HepG2 (cell line): ENCODE results near the gene PAXX. TPM values are rescaled to one million over a fixed set of nuclear protein-coding genes. Genes with fewer than 3 reads are reported as not detected.

Experiments used
- ATAC-seq: fragments of 200-7000 bp; cut with Tn5 transposase; 3 replicates; pipeline ENCODE4 v1.9.1; 2020; ENCODE audit warnings: mild to moderate bottlenecking, moderate library complexity
- BruUV-seq: library from RNA; stranded (reverse); fragments of 400-500 nt; replicated peaks from 2 replicates; lab custom pipeline; 2021; lab: Mats Ljungman, UMichigan
- CTCF ChIA-PET: fragments of 300-600 bp; formaldehyde crosslinking; extraction: SDS; loops from one replicate; lab custom pipeline; 2021; ENCODE audit warnings: low total read pairs, inconsistent platforms, low intra/inter-chr PET ratio; lab: Yijun Ruan, JAX
- POLR2A ChIA-PET: fragments of 350-600 bp; sonication (Branson Sonifier 250); formaldehyde crosslinking; loops from one replicate; lab custom pipeline; 2020; ENCODE audit warnings: antibody characterized with exemption, inconsistent platforms; lab: Yijun Ruan, JAX
- DNase-seq: peaks from one replicate; pipeline ENCODE4 v3.0.0-alpha.2; 2015; ENCODE audit warnings: low spot score
- FAIRE-seq: peaks from 3 replicates; lab custom pipeline; 2011; peaks lifted over from hg19 to GRCh38; lab: Jason Lieb, UNC
- H2AFZ ChIP-seq: one replicate; pipeline ENCODE4 v1.6.1; 2011; ENCODE audit warnings: low read length, inconsistent platforms
- H3K27ac ChIP-seq: fragments of 300-600 bp; 3 replicates; pipeline ENCODE4 v1.8.0; 2011; ENCODE audit warnings: mixed run types, mild to moderate bottlenecking, mixed read lengths, low read length, inconsistent platforms; ENCODE audit not compliant: insufficient read depth; ENCODE audit errors: extremely low read length
- H3K27me3 ChIP-seq, 2 experiments: fragments of 200-600 bp in 1 of 2; 2 replicates in 1 of 2; 3 replicates in 1 of 2; pipeline versions ENCODE4 v1.6.0 to v1.8.0; 2011; ENCODE audit warnings: low read length in 2 of 2, mild to moderate bottlenecking in 2 of 2, moderate library complexity in 2 of 2, inconsistent platforms in 1 of 2; ENCODE audit not compliant: insufficient read depth in 2 of 2, control insufficient read depth in 1 of 2
- H3K36me3 ChIP-seq, 2 experiments: fragments of 200-600 bp in 1 of 2; replicated peaks in 1 of 2; 2 replicates in 1 of 2; 3 replicates in 1 of 2; pipeline versions ENCODE4 v1.5.1 to v1.8.0; 2011; ENCODE audit warnings: low read length in 2 of 2, inconsistent platforms in 1 of 2; ENCODE audit not compliant: insufficient read depth in 2 of 2, control insufficient read depth in 1 of 2
- H3K4me1 ChIP-seq: 2 replicates; pipeline ENCODE4 v1.5.1; 2012; ENCODE audit warnings: low read length, inconsistent platforms; ENCODE audit not compliant: insufficient read depth
- H3K4me2 ChIP-seq: 2 replicates; pipeline ENCODE4 v1.6.0; 2011; ENCODE audit warnings: low read depth, low read length, inconsistent platforms
- H3K4me3 ChIP-seq, 3 experiments: fragments of 200-600 bp in 1 of 3; sonication (generic), shearing (Covaris generic) in 1 of 3; replicated peaks in 1 of 3; 2 replicates each; pipeline ENCODE4 v1.5.1; 2011 to 2016; ENCODE audit warnings: low read length in 3 of 3, inconsistent platforms in 2 of 3, low read depth in 2 of 3, mild to moderate bottlenecking in 2 of 3, control low read depth in 1 of 3, mixed read lengths in 1 of 3; ENCODE audit not compliant: insufficient read depth in 1 of 3
- H3K79me2 ChIP-seq: one replicate; pipeline ENCODE4 v1.6.1; 2011; ENCODE audit warnings: low read length, inconsistent platforms; ENCODE audit not compliant: insufficient read depth
- H3K9ac ChIP-seq: 2 replicates; pipeline ENCODE4 v1.6.0; 2011; ENCODE audit warnings: mild to moderate bottlenecking, low read depth, low read length, inconsistent platforms; ENCODE audit not compliant: insufficient read depth
- H3K9me3 ChIP-seq: 2 replicates; pipeline ENCODE4 v1.5.1; 2012; ENCODE audit warnings: mild to moderate bottlenecking, low read length
- H4K20me1 ChIP-seq: 2 replicates; pipeline ENCODE4 v1.6.0; 2011; ENCODE audit warnings: inconsistent platforms, mild to moderate bottlenecking, low read length, moderate library complexity; ENCODE audit not compliant: insufficient read depth
- ARNTL ChIP-seq: sonication (generic); formaldehyde crosslinking; IDR thresholded peaks from 2 replicates; pipeline ENCODE4 v1.4.0; 2020; ENCODE audit warnings: mild to moderate bottlenecking, missing genetic modification reagents
- KDM3A ChIP-seq: IDR thresholded peaks from 2 replicates; pipeline ENCODE4 v1.6.1; 2018; ENCODE audit warnings: low read depth, missing compliant biosample characterization
- KDM5A ChIP-seq: fragments of 200-600 bp; sonication (generic); IDR thresholded peaks from 2 replicates; pipeline ENCODE4 v1.7.0; 2018; ENCODE audit warnings: antibody characterized with exemption, mild to moderate bottlenecking, low read length, borderline replicate concordance
- NAIF1 ChIP-seq: sonication (generic); formaldehyde crosslinking; IDR thresholded peaks from 2 replicates; pipeline ENCODE4 v1.5.0; 2020; ENCODE audit warnings: mild to moderate bottlenecking, missing genetic modification reagents, borderline replicate concordance
- NFRKB ChIP-seq: fragments of 450-650 bp; IDR thresholded peaks from 2 replicates; pipeline ENCODE4 v1.6.1; 2017
- ZNF605 ChIP-seq: sonication (generic); formaldehyde crosslinking; IDR thresholded peaks from 2 replicates; pipeline ENCODE4 v1.8.0; 2022; ENCODE audit warnings: mild to moderate bottlenecking, missing genetic modification reagents
- ZNF724P ChIP-seq: sonication (generic); formaldehyde crosslinking; IDR thresholded peaks from 2 replicates; pipeline ENCODE4 v1.8.0; 2022; ENCODE audit warnings: missing genetic modification reagents, borderline replicate concordance
- ZNF737 ChIP-seq: sonication (generic); formaldehyde crosslinking; IDR thresholded peaks from 2 replicates; pipeline ENCODE4 v1.5.0; 2020; ENCODE audit warnings: missing genetic modification reagents, mild to moderate bottlenecking, borderline replicate concordance
- ZNF768 ChIP-seq: sonication (generic); formaldehyde crosslinking; IDR thresholded peaks from 2 replicates; pipeline ENCODE4 v1.4.0; 2020; ENCODE audit warnings: missing genetic modification reagents
- WGBS: methylation state at CpG from one replicate; pipeline ENCODE4 v1.1.6; 2017; ENCODE audit warnings: low lambda C conversion rate; 5-methylcytosine and 5-hydroxymethylcytosine counted together
- in situ Hi-C: cut with HindIII; loops from 2 replicates; pipeline ENCODE4 v1.10.0; 2017; ENCODE audit warnings: low pct_unique_long_range_greater_than_20kb; ENCODE audit not compliant: extremely low pct_ligation_motif_present
- intact Hi-C: fragments of 100-400 bp; cut with micrococcal nuclease; formaldehyde crosslinking; loops from one replicate; pipeline ENCODE4 v1.10.0; 2022; ENCODE audit not compliant: unreplicated experiment
- polyA plus RNA-seq, 8 experiments: library from polyadenylated mRNA; depleted of rRNA in 3 of 8; stranded (reverse) in 7 of 8; unstranded in 1 of 8; fragments of >200 nt; fragmentation: Illumina TruSeq in 4 of 8; extraction: Trizol in 4 of 8; gene quantifications; 2 replicates each; pipeline versions ENCODE4 v1.2.1 to v1.2.3, GENCODE V29; 2011 to 2016; ENCODE audit warnings: low read depth in 4 of 8, missing spikeins in 1 of 8, mixed read lengths in 1 of 8; ENCODE audit not compliant: insufficient read depth in 1 of 8
- total RNA-seq, 5 experiments: library from RNA; depleted of rRNA; stranded (reverse); fragments of >200 nt; fragmentation: Illumina TruSeq; extraction: Trizol; gene quantifications; 2 replicates each; pipeline ENCODE4 v1.2.3, GENCODE V29; 2016; ENCODE audit warnings: low read depth in 1 of 5
- TF ChIP-seq, protein P1 (sequence below): IDR thresholded peaks from 2 replicates; pipeline ENCODE4 v1.6.1; 2016; ENCODE audit warnings: missing genetic modification reagents, missing compliant biosample characterization
- TF ChIP-seq, protein P2 (sequence below): IDR thresholded peaks from 2 replicates; pipeline ENCODE4 v1.6.1; 2016
- TF ChIP-seq, protein P3 (sequence below): sonication (generic); formaldehyde crosslinking; IDR thresholded peaks from 2 replicates; pipeline ENCODE4 v1.4.0; 2020; ENCODE audit warnings: low read depth, missing genetic modification reagents
- TF ChIP-seq, protein P4 (sequence below): sonication (generic); formaldehyde crosslinking; IDR thresholded peaks from 2 replicates; pipeline ENCODE4 v1.8.0; 2022; ENCODE audit warnings: low read depth, missing genetic modification reagents
- TF ChIP-seq, protein P5 (sequence below): sonication (generic); formaldehyde crosslinking; IDR thresholded peaks from 2 replicates; pipeline ENCODE4 v1.4.0; 2020; ENCODE audit warnings: missing genetic modification reagents

The PAXX gene
- total and polyA plus RNA-seq, 2 of the 13 experiments (the other 11 are each of a cell fraction or from before 2014, with no cell fraction given): 14.0 to 31.9 TPM

DNA sequence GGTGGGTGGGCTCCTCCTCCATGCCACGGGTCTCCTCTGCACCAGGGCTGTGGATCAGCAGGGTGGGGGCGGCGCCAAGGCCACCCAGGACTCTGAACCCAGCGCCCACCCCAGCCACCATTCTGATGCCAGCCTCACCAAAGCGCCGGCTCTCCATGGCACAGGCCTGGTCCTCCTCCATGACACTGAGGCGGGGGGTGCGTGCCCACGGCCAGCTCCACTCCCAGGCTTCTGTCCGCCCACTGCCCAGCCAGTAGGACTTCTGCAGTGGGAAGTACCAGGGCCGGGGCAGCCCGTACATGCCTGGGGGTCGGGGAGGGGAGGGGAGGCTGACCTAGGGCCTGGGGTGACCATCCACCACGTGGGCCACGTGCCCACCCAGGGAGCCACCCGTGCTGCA is 24.2 kb downstream of the PAXX start:
- FAIRE-seq: no peak
- POLR2A ChIA-PET: no interaction called here

More for the DNA sequence above, 24.2 kb downstream of the PAXX start:
- in situ Hi-C loops (no loop called here), intact Hi-C loops (no loop called here)
- Histone ChIP-seq H3K4me2 (no peak overlapping the region), H2AFZ (no peak overlapping the region), H3K27me3 (no peaks in the 10 kb centered on the region), H3K79me2 (no peaks in the 10 kb centered on the region), H3K4me3 (no peak overlapping the region), H3K27ac (no peak overlapping the region), H4K20me1 (no peaks in the 10 kb centered on the region), H3K9ac (no peak overlapping the region), H3K36me3 (peaks cover 1 to 2% of the 10 kb centered on the region in 2 experiments; a peak in 1 of 5 replicates), H3K9me3 (no peaks in the 10 kb centered on the region), H3K4me1 (peaks cover 3% of the 10 kb centered on the region)
- WGBS: no CpG with 5 or more reads among the region's 16 CpGs
- BruUV-seq: no TSS peak
- CTCF ChIA-PET: no interaction called here
- ATAC-seq (no peak), DNase-seq (no peak)
- TF ChIP-seq ARNTL (CRISPR knock-in tag) (no peak), NFRKB (no peak), ZNF605 (no peak), NAIF1 (CRISPR knock-in tag) (no peak), ZNF768 (CRISPR knock-in tag) (no peak), ZNF724P (no peak), ZNF737 (CRISPR knock-in tag) (no peak), KDM3A (CRISPR knock-in tag) (no peak), KDM5A (no peak)
- TF ChIP-seq, protein P1, sequence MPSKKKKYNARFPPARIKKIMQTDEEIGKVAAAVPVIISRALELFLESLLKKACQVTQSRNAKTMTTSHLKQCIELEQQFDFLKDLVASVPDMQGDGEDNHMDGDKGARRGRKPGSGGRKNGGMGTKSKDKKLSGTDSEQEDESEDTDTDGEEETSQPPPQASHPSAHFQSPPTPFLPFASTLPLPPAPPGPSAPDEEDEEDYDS (CRISPR knock-in tag): no peak
- TF ChIP-seq, protein P2, sequence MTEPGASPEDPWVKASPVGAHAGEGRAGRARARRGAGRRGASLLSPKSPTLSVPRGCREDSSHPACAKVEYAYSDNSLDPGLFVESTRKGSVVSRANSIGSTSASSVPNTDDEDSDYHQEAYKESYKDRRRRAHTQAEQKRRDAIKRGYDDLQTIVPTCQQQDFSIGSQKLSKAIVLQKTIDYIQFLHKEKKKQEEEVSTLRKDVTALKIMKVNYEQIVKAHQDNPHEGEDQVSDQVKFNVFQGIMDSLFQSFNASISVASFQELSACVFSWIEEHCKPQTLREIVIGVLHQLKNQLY: no peak
- TF ChIP-seq, protein P3, sequence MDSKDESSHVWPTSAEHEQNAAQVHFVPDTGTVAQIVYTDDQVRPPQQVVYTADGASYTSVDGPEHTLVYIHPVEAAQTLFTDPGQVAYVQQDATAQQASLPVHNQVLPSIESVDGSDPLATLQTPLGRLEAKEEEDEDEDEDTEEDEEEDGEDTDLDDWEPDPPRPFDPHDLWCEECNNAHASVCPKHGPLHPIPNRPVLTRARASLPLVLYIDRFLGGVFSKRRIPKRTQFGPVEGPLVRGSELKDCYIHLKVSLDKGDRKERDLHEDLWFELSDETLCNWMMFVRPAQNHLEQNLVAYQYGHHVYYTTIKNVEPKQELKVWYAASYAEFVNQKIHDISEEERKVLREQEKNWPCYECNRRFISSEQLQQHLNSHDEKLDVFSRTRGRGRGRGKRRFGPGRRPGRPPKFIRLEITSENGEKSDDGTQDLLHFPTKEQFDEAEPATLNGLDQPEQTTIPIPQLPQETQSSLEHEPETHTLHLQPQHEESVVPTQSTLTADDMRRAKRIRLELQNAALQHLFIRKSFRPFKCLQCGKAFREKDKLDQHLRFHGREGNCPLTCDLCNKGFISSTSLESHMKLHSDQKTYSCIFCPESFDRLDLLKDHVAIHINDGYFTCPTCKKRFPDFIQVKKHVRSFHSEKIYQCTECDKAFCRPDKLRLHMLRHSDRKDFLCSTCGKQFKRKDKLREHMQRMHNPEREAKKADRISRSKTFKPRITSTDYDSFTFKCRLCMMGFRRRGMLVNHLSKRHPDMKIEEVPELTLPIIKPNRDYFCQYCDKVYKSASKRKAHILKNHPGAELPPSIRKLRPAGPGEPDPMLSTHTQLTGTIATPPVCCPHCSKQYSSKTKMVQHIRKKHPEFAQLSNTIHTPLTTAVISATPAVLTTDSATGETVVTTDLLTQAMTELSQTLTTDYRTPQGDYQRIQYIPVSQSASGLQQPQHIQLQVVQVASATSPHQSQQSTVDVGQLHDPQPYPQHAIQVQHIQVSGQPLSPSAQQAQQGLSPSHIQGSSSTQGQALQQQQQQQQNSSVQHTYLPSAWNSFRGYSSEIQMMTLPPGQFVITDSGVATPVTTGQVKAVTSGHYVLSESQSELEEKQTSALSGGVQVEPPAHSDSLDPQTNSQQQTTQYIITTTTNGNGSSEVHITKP (CRISPR knock-in tag): no peak
- TF ChIP-seq, protein P4, sequence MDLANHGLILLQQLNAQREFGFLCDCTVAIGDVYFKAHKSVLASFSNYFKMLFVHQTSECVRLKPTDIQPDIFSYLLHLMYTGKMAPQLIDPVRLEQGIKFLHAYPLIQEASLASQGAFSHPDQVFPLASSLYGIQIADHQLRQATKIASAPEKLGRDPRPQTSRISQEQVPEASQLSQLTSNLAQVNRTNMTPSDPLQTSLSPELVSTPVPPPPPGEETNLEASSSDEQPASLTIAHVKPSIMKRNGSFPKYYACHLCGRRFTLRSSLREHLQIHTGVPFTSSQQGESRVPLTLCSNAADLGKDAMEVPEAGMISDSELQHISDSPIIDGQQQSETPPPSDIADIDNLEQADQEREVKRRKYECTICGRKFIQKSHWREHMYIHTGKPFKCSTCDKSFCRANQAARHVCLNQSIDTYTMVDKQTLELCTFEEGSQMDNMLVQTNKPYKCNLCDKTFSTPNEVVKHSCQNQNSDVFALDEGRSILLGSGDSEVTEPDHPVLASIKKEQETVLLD (CRISPR knock-in tag): no peak
- TF ChIP-seq, protein P5, sequence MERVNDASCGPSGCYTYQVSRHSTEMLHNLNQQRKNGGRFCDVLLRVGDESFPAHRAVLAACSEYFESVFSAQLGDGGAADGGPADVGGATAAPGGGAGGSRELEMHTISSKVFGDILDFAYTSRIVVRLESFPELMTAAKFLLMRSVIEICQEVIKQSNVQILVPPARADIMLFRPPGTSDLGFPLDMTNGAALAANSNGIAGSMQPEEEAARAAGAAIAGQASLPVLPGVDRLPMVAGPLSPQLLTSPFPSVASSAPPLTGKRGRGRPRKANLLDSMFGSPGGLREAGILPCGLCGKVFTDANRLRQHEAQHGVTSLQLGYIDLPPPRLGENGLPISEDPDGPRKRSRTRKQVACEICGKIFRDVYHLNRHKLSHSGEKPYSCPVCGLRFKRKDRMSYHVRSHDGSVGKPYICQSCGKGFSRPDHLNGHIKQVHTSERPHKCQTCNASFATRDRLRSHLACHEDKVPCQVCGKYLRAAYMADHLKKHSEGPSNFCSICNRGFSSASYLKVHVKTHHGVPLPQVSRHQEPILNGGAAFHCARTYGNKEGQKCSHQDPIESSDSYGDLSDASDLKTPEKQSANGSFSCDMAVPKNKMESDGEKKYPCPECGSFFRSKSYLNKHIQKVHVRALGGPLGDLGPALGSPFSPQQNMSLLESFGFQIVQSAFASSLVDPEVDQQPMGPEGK (CRISPR knock-in tag): no peak
